AG04450 (cell line): ENCODE measurements around the gene FTCDNL1. TPM values are rescaled to one million over a fixed set of nuclear protein-coding genes. Genes with fewer than 3 reads are reported as not detected.
A peak's percentile ranks its signal among the peaks of the same experiment; 100 is the strongest.

Experiments used
- CTCF ChIA-PET: fragments of 300-600, 350-600 bp; formaldehyde crosslinking; extraction: SDS; loops from one replicate; lab custom pipeline; 2022; ENCODE audit warnings: antibody characterized with exemption, inconsistent platforms; lab: Charles Lee
- POLR2A ChIA-PET: fragments of 350-600 bp; formaldehyde crosslinking; extraction: SDS; loops from one replicate; lab custom pipeline; 2021; ENCODE audit warnings: antibody characterized with exemption, inconsistent platforms; lab: Yijun Ruan, JAX
- DNase-seq: peaks from one replicate; pipeline ENCODE4 v3.0.0-alpha.2; 2011; ENCODE audit warnings: low read depth, low spot score
- H3K27ac ChIP-seq: one replicate; pipeline ENCODE4 v1.5.1; 2012; ENCODE audit warnings: low read depth, low read length, control low read depth
- H3K27me3 ChIP-seq: one replicate; pipeline ENCODE4 v1.6.0; 2012; ENCODE audit warnings: low read length; ENCODE audit not compliant: control insufficient read depth, insufficient read depth
- H3K4me3 ChIP-seq: 2 replicates; pipeline ENCODE4 v1.5.1; 2011; ENCODE audit warnings: mild to moderate bottlenecking, low read depth, low read length, control low read depth
- H3K9me3 ChIP-seq: 2 replicates; pipeline ENCODE4 v1.5.1; 2012; ENCODE audit warnings: low read length; ENCODE audit not compliant: control insufficient read depth, insufficient read depth
- polyA plus RNA-seq: library from polyadenylated mRNA; depleted of rRNA; stranded (reverse); fragments of >200 nt; gene quantifications from 2 replicates; pipeline ENCODE4 v1.2.3, GENCODE V29; 2011
- TF ChIP-seq, protein P1 (sequence below): IDR thresholded peaks from 2 replicates; pipeline ENCODE4 v1.5.1; 2011; ENCODE audit warnings: low read depth, low read length, control low read depth, inconsistent platforms

FTCDNL1 gene
- polyA plus RNA-seq, 1 experiment = 0.10 TPM

DNA sequence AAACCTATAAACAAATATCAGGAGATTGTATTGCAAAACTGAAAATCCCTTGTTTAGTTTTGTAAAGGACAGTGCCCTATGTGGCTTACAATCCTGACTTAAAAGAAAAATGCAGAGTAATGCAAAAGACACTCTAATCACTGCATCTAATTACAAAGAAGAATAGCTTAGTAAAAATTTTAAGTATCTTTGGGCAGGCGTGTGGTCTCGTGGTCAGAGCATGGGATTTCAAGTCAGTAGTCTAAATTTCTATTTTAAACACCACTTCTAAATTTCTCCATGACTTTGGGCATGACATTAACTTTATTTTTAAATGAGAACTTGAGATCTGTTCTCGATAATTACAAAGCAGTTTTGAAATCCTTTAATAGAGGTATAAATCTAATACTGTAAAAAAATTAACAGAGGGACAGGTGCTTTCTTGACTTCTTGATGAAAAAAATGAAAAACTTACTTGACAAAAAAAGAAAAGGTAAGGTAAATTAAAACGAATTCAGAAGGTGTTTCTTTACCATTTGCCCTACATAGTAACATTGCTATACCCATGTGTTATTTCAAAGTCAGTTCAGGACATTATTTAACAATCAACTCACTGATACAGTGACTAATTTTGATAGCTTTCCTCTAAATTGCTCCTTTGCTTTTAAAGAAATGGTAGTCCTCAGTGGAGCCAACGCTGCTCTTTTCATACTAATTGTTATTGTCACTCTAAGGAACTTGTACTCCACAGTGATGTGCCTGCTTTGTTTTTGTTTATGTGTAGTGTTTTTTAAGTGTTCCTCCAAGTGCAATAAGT, 17.6 kb upstream of the FTCDNL1 start:
- no peak overlapping the region for H3K27ac ChIP-seq
- no peak overlapping the region for H3K4me3 ChIP-seq
- no peak for DNase-seq
- TF ChIP-seq, protein P1, sequence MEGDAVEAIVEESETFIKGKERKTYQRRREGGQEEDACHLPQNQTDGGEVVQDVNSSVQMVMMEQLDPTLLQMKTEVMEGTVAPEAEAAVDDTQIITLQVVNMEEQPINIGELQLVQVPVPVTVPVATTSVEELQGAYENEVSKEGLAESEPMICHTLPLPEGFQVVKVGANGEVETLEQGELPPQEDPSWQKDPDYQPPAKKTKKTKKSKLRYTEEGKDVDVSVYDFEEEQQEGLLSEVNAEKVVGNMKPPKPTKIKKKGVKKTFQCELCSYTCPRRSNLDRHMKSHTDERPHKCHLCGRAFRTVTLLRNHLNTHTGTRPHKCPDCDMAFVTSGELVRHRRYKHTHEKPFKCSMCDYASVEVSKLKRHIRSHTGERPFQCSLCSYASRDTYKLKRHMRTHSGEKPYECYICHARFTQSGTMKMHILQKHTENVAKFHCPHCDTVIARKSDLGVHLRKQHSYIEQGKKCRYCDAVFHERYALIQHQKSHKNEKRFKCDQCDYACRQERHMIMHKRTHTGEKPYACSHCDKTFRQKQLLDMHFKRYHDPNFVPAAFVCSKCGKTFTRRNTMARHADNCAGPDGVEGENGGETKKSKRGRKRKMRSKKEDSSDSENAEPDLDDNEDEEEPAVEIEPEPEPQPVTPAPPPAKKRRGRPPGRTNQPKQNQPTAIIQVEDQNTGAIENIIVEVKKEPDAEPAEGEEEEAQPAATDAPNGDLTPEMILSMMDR = no peak
- H3K9me3 ChIP-seq = no peaks in the 10 kb centered on the region
- ChIA-PET POLR2A (no interaction called here), CTCF (interaction anchor here (0.6 to 1.3 kb wide), 3 partner anchors 9 to 164 kb away, joined by 3 to 4 read pairs (median 4); no protein-coding TSS in a partner anchor)
- no peaks in the 10 kb centered on the region for H3K27me3 ChIP-seq

- no peaks in the 10 kb centered on the region for H3K9me3 ChIP-seq
- no peak for DNase-seq
- ChIA-PET CTCF (interaction anchor here (0.8 to 1.7 kb wide), 4 partner anchors 12 to 1551 kb away, joined by 3 to 16 read pairs (median 3); no protein-coding TSS in a partner anchor), POLR2A (no interaction called here)
- no peak overlapping the region for H3K27ac ChIP-seq
- no peaks in the 10 kb centered on the region for H3K27me3 ChIP-seq
- no peak overlapping the region for H3K4me3 ChIP-seq
- TF ChIP-seq, protein P1 = no peak
Observed at GRCh38 chr2:199865905-199866304, 14.9 kb upstream of the FTCDNL1 start.

DNA sequence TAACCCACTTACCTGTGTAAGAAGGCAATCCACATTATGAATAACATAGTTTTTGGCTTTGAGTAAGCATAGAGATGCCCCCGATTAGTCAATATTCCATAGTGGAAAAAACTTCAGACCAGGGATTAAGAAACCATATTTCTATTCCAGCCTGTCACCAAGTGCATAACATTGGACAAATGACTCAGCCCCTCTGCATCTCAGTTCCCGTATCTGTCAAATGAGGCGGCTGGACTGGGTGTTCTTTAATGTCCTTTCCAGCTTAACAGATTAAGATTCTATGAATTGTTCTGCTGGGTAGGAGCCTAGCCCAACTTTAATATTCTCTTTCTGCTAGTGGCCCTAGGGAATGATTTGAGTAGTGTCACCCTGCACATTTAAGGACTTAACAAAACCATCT, 11.8 kb upstream of the FTCDNL1 start:
- Histone ChIP-seq H3K4me3 (no peak overlapping the region), H3K27me3 (no peaks in the 10 kb centered on the region), H3K27ac (no peak overlapping the region), H3K9me3 (no peaks in the 10 kb centered on the region)
- CTCF ChIA-PET = interaction anchor here (1.3 to 6.1 kb wide), 5 partner anchors 123 to 391 kb away, joined by 3 to 78 read pairs (median 3); no protein-coding TSS in a partner anchor
- TF ChIP-seq, protein P1 = no peak
- POLR2A ChIA-PET = no interaction called here
- DNase-seq = no peak

- ChIA-PET CTCF (interaction anchor here (0.6 to 6.1 kb wide), 17 partner anchors 12 to 390 kb away, joined by 3 to 78 read pairs (median 3); no protein-coding TSS in a partner anchor), POLR2A (no interaction called here)
- TF ChIP-seq, protein P1 = peak; percentile 65
Observed at GRCh38 chr2:199861132-199861774, 10.3 kb upstream of the FTCDNL1 start.

More at GRCh38 chr2:199861132-199861774, 10.3 kb upstream of the FTCDNL1 start:
- Histone ChIP-seq H3K9me3 (no peaks in the 10 kb centered on the region), H3K4me3 (no peak overlapping the region), H3K27ac (no peak overlapping the region), H3K27me3 (peaks cover 2% of the 10 kb centered on the region)
- no peak for DNase-seq
